CD4-positive, alpha-beta T cell treated with Interferon alpha-2 for 1 hour (primary cell): ENCODE measurements around the gene FKBP2.

ENCODE experiments used
- DNase-seq, 2 donors: peaks; one replicate each; pipeline ENCODE4 v3.0.0-alpha.2; 2020 to 2022

FKBP2 gene

DNA sequence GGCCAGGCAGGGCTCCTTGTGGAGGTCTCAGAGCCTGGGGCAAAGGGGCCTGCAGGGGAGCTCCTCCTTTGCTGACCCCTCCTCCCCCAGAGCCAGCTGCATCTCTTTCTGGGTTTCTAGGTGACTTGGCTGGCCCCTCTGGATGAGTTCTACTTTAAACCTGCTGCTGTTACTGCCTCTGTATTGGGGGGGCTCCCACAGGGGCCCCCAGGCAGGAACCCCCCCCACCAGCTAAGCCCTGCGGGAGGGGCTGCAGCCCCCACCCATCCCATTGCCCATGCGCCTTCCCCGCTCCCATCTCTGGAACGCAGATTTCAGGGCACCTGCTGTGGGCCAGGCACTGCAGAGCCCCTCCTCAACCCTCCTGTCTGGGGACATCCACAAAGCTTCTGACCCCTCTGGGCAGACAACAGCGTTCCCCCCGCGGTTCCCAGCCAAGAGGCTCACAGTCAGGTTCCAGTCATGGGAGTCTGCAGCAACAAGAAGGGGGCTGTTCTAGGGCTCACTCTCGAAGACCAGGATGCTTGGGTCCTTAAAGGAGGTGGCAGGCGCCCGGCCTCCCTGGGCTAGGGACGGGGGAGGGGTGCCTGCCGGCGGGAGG lies 9.6 kb downstream of the FKBP2 start:
- no peak for DNase-seq

DNA sequence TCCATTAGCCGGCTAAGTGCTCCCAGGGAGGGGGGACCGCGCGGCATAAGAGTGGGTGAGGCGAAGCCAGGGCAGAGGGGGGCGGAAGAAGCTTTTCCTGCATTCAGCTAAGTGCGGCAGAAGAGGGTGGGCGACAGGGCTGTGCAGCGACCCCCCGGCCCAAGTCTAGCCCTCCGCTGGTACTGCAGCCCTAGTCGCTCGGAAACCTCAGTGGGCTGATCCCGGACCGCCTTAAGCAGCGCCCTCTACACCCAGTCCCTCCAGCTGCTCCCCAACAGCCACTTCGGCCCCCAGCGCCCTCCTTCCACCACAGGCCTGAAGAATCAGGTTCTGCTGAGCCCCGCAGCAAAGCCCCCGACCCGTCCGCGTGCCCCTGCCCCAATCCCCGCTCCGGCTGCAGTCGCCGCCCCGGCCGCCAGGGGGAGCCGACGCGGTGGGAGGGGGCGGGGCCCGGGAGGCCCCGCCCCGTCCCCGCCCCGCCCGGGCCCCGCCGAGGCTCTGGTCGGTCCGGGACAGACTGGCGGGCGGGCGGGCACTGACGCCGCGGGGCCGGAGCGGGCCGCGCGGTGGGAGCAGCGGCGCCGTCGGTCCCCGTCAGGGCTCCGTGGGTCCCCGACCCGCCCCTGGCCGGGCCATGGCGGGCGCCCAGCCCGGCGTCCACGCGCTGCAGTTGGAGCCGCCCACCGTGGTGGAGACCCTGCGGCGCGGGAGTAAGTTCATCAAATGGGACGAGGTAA lies 10.3 kb downstream of the FKBP2 start, which contains the start of gene PLCB3:
Gene PLCB3 (plus strand): TSS at position 515 of the 737 bp plus-strand sequence. CDS start 120 bp downstream, at position 635.
- peak; percentile 51 to 76 for DNase-seq

DNA sequence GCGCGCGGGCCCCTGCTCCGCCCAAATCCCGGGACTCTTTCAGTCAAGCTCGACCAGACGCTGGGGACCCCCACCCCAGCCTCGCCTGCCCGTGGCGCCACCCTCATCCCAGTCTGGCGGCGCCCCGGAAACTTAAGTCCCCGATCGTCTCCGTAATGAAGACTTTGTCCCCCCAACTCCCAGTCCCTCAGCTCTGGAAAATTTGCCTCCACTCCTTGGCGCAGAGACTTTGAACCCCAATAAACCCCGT lies 10.8 kb downstream of the FKBP2 start:
- DNase-seq = no peak

DNA sequence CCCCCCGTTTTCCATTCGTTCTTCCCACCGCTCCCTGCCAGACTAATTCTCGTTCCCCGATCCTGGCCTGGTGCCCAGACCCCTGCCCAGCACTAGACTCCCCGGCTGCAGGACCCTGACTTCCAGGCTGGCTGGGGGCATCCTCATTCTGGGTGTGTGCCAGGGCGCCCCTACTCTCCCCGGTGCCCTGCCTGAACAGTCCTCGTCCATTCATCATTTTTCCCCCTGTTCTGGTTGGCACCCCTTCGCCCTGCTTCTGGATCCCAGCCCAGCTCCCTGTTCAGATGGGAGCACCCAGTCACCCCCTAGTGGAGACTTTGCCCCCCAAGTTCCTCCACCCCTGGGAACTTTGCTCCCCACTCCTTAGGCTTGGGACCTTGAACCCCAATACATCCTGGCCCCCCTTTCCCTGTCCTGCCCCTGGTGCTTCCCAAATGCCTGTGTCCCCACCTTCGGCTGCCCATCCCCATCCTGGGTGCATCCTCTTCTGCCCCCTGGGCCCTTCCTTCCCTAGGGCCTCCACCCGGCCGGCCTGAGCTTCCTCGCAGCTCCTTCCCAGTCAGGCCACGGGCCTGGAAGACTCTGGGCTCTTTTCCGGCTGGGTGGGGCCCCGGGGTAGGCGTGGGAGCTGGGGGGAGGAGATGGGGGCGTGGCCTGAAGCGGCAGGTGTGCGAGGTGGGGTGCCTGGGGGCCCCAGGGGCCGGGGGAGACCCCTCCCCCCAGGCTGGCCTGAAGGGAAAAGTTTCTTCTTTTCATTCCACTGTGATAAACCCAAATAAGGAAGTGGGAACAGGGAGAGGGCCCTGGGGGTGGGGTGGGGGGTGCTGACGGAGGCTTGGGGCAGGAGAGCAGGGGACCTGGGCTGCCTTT lies 11.3 kb downstream of the FKBP2 start:
- no peak for DNase-seq

DNA sequence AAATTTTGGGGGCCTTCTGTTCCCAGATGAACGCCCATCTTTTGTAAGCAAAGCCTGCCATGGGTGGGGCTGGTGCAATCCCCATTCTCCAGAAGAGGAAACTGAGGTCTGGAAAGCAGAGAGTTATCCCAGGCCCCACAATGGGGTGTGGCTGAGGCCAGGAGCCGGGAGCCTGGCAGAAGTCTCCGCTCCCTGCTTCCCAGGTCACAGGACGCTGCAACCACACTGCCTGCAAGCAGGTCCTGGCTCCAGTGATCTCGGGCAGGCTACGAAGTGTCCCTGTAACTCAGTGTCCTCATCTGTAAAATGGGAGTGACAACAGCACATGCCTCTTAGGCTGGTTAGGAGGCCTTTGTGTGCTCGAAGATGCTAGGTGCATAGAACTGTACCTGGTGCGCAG lies 12.1 kb downstream of the FKBP2 start:
- DNase-seq = no peak

DNA sequence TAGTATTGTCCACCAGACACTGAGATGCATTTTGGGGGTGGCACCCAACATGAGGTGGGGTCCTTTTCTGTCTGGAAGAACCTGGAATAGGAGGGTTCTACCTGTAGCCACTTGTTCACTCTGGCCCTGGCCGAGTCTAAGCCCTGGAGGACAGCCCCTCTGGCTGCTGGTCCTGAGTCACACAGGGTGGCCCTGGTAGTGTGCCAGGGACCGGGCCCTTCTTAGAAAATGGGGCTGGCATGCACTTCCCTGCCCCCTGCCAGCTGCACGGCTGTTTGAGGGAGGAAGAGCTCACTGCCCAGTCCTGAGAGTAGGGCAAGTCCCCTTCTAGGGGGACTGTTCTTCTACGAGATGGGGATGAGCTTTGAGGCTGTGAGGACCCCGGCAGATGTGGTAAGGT lies 12.6 kb downstream of the FKBP2 start:
- no peak for DNase-seq

DNA sequence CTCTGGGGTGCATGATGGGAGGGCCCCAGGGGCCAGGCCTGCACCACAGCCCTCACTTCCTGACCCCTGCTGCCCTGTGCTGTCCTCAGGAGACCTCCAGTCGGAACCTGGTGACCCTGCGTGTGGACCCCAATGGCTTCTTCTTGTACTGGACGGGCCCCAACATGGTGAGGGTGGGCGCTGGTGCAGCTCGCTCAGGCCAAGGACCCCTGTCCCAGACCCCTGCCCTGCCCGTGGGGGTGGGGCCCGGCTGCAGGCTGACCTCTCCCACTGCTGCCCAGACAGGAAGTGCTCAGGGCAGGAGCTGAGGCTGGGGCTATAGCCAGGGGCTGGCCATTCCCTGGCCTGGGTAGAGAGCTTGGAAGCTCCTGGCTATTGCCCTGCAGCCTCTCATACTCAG lies 13.4 kb downstream of the FKBP2 start:
- DNase-seq = no peak

DNA sequence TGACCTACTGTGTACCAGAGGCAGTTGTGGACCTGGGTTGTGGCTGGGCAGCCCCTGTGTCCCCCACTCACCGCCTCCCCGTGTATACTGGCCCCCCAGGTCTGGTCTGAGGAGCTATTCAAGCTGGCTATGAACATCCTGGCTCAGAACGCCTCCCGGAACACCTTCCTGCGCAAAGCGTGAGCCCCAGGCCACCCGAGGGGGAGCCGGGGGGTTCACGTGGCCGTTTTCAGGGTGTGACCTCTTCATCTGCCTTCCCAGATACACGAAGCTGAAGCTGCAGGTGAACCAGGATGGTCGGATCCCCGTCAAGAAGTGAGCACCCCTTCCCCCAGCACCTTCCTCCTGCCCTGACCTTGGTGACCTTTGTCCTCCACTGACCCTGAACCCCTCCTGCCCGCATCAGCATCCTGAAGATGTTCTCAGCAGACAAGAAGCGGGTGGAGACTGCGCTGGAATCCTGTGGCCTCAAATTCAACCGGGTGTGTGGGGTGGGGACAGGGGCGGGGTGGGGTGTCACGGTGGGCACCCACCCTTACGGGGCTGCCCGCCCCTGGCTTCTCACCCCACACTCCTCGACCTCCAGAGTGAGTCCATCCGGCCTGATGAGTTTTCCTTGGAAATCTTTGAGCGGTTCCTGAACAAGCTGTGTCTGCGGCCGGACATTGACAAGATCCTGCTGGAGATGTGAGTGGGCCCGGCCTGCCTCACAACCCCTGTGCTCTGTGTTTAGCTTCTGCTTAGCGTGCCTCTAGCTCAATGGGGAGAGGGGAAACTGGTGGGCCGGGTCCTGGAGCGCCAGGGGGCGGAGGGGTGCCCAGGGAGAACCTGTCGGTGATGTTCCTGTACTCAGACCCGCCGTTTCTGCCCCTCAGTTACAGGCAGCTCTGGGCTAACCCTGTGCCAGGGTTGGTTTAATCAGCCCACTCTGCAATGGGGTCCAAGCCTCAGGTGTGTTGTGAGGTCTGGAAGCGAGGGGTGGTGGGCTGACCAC lies 14.5 kb downstream of the FKBP2 start:
- DNase-seq = no peak

DNA sequence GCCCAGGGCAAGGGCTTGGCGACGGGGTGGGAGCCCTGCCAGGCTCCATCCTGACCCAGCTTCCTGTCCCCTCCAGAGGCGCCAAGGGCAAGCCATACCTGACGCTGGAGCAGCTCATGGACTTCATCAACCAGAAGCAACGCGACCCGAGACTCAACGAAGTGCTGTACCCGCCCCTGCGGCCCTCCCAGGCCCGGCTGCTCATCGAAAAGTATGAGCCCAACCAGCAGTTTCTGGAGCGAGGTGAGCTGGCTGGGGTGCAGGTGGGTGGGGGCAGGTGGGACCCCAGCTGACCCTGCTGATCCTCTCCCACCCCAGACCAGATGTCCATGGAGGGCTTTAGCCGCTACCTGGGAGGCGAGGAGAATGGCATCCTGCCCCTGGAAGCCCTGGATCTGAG lies 15.4 kb downstream of the FKBP2 start:
- DNase-seq = no peak

DNA sequence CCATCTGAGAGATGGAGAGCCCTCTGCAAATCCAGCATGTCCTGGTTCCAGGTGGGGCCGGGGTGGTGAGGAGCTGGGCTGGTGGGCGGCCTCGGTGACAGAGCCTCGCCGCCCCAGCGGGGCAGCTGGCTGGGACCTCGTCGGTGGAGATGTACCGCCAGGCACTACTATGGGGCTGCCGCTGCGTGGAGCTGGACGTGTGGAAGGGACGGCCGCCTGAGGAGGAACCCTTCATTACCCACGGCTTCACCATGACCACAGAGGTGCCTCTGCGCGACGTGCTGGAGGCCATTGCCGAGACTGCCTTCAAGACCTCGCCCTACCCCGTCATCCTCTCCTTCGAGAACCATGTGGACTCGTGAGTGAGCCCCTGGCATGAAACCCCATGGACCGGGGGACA lies 17.5 kb downstream of the FKBP2 start:
- no peak for DNase-seq

DNA sequence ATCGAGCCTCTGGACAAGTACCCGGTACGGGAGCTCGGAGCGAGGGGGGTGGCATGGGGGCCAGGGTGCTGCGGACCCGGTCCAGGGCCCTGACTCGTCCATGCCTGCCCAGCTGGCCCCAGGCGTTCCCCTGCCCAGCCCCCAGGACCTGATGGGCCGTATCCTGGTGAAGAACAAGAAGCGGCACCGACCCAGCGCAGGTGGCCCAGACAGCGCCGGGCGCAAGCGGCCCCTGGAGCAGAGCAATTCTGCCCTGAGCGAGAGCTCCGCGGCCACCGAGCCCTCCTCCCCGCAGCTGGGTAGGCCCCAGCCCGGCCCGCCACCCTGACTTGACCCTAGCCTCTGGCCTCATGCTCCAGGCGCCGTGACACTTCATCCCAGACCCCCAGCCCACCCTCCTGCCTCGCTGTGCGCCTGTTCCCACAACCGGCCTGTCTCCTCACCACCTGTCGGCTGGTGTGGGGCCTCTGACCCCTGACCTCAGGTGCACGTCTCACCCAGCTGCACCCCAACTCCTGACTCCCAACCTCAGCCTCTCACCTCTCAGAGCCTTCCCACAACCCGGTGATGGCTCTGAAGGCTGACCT lies 18.1 kb downstream of the FKBP2 start:
- no peak for DNase-seq

DNA sequence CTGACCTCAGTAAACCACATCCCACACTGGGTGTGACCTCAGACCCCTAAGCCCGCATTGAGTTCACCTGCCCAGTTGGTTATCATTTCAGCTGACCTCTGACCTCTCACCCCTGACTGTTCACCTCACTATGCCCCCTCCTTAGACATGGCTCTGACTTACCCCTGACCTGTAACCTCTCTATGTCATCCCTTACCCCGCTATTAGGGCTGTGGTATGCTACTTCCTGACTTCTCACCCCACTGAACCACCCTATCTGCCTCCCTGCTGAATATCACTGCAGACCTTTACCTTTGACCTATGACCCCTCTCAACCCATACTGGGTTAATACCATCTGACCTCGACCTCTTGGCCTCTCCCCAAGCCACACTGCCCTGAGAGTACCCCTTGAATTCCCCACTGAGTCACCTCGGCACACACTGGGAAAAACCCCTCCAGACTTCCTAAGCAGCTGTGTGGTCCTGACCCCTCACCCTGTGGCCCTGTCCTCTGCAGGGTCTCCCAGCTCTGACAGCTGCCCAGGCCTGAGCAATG lies 18.7 kb downstream of the FKBP2 start:
- no peak for DNase-seq

DNA sequence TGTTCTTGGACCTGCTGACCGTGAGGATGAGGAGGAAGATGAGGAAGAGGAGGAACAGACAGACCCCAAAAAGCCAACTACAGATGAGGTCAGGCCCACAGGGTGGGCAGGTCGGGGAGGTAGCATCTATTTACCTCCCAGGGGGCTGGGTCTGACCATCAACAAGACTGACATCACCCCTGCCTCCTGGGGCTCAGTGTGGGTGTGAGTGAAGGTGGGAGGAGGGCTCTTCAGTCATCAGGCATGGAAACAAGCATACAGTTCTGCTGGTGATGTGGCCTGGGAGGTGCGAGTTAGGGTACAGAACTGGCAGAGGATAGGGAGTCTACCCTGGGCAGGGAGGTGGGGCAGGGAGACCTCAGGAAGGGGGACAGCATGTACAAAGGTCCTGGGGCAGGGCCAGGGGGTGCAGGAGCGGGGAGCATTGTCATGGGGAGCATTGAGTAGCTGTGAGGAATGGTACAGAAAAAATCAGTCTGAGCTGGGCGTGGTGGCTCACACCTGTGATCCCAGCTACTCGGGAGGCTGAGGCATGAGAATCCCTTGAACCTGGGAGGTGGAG lies 19.3 kb downstream of the FKBP2 start:
- no peak for DNase-seq

DNA sequence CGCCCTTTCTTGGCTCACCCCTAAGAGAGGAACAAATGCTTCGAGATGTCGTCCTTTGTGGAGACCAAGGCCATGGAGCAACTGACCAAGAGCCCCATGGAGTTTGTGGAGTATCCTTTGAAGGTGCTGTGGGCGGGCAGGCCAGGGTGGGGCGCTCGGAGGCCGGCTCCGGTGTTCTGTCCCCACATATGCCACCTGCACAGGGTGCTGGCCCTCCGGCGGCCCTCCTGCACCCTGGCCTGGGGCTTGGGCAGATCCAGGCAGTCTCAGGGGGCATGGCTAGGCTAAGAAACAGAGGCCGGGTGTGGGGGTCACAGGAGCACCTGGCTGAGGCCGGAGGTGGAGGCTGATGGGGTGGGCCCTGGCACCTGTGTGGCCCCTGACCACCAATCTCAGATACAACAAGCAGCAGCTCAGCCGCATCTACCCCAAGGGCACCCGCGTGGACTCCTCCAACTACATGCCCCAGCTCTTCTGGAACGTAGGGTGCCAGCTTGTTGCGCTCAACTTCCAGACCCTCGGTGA lies 20.7 kb downstream of the FKBP2 start:
- DNase-seq = no peak

DNA sequence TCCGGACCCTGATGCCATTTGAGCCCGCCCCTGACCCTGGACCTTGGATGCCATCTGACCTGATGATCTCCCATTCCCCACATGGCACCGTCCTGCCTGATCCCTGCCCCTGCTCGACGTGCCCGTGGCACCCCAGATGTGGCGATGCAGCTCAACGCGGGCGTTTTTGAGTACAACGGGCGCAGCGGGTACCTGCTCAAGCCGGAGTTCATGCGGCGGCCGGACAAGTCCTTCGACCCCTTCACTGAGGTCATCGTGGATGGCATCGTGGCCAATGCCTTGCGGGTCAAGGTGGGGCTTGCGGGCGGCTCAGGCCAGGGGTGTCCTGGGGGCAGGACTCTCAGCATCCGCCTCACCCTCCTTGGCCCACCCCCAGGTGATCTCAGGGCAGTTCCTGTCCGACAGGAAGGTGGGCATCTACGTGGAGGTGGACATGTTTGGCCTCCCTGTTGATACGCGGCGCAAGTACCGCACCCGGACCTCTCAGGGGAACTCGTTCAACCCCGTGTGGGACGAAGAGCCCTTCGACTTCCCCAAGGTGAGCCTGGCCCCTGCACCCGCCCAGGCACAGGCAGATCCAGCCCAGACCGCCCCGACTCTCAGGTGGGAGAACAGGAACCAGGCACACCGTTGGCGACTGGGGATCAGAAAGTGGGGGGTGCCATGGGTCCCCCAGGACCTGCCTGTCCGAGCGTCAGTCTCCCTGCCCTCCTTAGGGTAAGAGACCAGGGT lies 21.5 kb downstream of the FKBP2 start:
- DNase-seq = no peak

DNA sequence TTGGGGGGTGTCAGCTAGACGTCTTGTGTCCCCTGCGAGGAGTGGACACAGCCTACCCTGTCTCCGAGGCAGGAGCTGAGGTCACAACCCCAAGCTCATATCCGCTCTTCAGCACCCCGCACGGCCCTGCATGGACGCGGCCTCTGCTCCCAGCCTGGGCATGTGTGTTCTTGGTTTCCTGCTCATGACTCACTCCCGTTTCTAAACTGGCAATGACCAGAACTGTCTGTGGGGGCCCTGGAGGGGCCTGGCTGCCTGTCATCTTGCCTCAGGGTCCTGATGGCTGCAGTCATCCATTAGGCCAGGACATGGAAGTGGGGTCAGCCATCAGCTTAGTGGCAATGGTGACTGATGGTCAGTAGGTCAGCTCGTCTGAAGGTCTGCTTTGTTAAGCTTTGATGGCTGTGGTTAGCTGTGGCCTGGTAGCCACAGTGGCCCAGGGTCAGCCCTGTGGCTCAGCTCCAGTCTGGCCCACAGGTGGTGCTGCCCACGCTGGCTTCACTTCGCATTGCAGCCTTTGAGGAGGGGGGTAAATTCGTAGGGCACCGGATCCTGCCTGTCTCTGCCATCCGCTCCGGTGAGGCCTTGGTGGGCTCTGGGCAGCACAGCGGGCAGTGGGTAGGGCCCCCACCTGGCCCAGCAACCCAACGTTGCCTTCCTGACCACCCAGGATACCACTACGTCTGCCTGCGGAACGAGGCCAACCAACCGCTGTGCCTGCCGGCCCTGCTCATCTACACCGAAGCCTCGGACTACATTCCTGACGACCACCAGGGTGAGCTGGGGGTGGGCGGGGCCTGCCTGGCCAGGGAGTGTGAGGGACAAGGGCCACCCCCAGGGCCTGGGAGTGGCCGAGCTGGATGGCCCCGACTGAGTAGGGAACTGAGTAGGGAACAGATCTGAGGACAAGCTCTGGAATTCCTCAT lies 22.4 kb downstream of the FKBP2 start:
- DNase-seq = no peak

DNA sequence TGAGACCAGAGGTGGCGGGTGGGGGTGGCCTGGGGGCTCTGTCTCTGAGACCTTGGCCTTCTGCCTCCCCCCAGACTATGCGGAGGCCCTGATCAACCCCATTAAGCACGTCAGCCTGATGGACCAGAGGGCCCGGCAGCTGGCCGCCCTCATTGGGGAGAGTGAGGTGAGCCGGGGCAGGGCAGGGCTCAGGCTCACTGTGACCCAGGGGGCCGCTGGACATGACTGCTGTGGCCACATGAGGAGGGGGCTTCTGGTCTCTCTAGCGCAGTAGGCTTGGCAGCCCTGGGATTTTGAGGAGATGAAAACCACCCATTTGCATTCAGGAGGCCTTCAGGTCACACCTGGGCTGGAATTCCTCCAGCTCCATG lies 23.0 kb downstream of the FKBP2 start:
- no peak for DNase-seq

DNA sequence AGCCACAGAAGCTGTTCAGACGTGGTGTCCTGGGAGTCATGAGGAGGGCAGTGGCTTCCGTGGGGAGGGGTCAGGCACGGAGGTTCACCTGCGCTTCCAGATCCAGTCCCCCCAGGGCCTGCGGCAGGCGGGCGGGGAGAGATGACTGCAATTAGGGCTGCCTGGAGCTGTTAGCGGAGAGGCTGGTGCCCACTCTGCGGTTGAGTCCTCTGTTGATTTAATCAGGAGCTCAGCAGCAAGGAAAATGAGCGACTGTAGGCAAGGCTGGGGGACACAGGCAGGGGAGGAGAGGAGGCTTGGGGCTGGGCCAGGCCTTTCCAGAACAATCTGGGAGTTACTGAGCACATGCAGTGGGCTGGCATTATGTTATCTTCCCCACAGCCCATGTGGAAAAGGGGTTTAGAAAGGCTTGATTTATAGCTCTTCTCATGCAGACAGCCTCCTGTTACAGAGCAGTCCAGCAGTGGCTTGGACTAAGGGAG lies 23.5 kb downstream of the FKBP2 start:
- no peak for DNase-seq
